ENCODE measurements around the gene ERC1.

- TF ChIP-seq CTCF (IDR thresholded peaks at IDR 0.05) (no peak), POLR2A (IDR thresholded peaks at IDR 0.05) (no peak), EP300 (IDR thresholded peaks at IDR 0.05) (no peak)
Observed at GRCh38 chr12:1539135-1539534, 548.1 kb downstream of the ERC1 start.

Data from tibial nerve (tissue), 4 donors.